Measurements from ENCODE around the gene PCED1B. TPM values are rescaled to one million over a fixed set of nuclear protein-coding genes. Genes with fewer than 3 reads are reported as not detected.

Gene PCED1B
- total RNA-seq, 1 experiment from 2014 or later: 6.6 TPM

- H3K36me3 Mint-ChIP-seq: no peaks in the 10 kb centered on the region
- CTCF ChIA-PET: no interaction called here
- no peak overlapping the region for H3K27ac Mint-ChIP-seq
- POLR2A ChIA-PET: no interaction called here
- H3K9me3 Mint-ChIP-seq: 0 out of 2 replicates have a peak, but pooled peaks cover 7% of the 10 kb centered on the region
- TF ChIP-seq, protein P1, sequence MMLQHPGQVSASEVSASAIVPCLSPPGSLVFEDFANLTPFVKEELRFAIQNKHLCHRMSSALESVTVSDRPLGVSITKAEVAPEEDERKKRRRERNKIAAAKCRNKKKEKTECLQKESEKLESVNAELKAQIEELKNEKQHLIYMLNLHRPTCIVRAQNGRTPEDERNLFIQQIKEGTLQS (CRISPR knock-in tag; conservative IDR thresholded peaks at IDR 0.05): no peak
- TF ChIP-seq, protein P2, sequence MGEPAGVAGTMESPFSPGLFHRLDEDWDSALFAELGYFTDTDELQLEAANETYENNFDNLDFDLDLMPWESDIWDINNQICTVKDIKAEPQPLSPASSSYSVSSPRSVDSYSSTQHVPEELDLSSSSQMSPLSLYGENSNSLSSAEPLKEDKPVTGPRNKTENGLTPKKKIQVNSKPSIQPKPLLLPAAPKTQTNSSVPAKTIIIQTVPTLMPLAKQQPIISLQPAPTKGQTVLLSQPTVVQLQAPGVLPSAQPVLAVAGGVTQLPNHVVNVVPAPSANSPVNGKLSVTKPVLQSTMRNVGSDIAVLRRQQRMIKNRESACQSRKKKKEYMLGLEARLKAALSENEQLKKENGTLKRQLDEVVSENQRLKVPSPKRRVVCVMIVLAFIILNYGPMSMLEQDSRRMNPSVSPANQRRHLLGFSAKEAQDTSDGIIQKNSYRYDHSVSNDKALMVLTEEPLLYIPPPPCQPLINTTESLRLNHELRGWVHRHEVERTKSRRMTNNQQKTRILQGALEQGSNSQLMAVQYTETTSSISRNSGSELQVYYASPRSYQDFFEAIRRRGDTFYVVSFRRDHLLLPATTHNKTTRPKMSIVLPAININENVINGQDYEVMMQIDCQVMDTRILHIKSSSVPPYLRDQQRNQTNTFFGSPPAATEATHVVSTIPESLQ (CRISPR knock-in tag; IDR thresholded peaks at IDR 0.05): no peak
- no peak for TF ChIP-seq ERG (CRISPR knock-in tag; IDR thresholded peaks at IDR 0.05)
- DNase-seq (ENCODE audit: low spot score) (no peak), ATAC-seq (no peak)
- H3K27me3 Mint-ChIP-seq (ENCODE audit: low read depth): no peaks in the 10 kb centered on the region
- H3K4me1 Mint-ChIP-seq: peaks cover 5% of the 10 kb centered on the region; the same call in 1 of the 2 replicates
- H3K4me3 Mint-ChIP-seq: no peak overlapping the region
These were observed 189.4 kb downstream of the PCED1B start for GRCh38 chr12:47268501-47269454.

GRCh38 chr12:47269916-47270315 lies 190.5 kb downstream of the PCED1B start:
- Mint-ChIP-seq H3K4me1 (peaks cover 5% of the 10 kb centered on the region; the same call in 1 of the 2 replicates), H3K27me3 (ENCODE audit: low read depth) (no peaks in the 10 kb centered on the region), H3K9me3 (0 out of 2 replicates have a peak, but pooled peaks cover 7% of the 10 kb centered on the region), H3K36me3 (no peaks in the 10 kb centered on the region), H3K27ac (no peak overlapping the region), H3K4me3 (no peak overlapping the region)
- TF ChIP-seq ZNF121 (CRISPR knock-in tag; IDR thresholded peaks at IDR 0.05) (no peak), JUN (CRISPR knock-in tag; IDR thresholded peaks at IDR 0.05) (no peak), ATF1 (CRISPR knock-in tag; IDR thresholded peaks at IDR 0.05) (no peak), ZNF263 (CRISPR knock-in tag; IDR thresholded peaks at IDR 0.05; ENCODE audit: low read depth) (no peak), ZNF232 (CRISPR knock-in tag; IDR thresholded peaks at IDR 0.05) (no peak), SMAD4 (CRISPR knock-in tag; IDR thresholded peaks at IDR 0.05) (no peak), TCF7 (CRISPR knock-in tag; IDR thresholded peaks at IDR 0.05; ENCODE audit: low read depth) (no peak), ZNF671 (CRISPR knock-in tag; IDR thresholded peaks at IDR 0.05) (no peak), ELF4 (CRISPR knock-in tag; IDR thresholded peaks at IDR 0.05; ENCODE audit: low read depth) (no peak), USF2 (CRISPR knock-in tag; IDR thresholded peaks at IDR 0.05) (no peak), GRHL2 (CRISPR knock-in tag; IDR thresholded peaks at IDR 0.05; ENCODE audit: insufficient replicate concordance, severe bottlenecking) (no peak), FOXK1 (CRISPR knock-in tag; IDR thresholded peaks at IDR 0.05) (no peak), ZNF423 (CRISPR knock-in tag; IDR thresholded peaks at IDR 0.05) (no peak), NFYB (CRISPR knock-in tag; conservative IDR thresholded peaks at IDR 0.05; ENCODE audit: low read depth) (no peak), NFE2L1 (CRISPR knock-in tag; IDR thresholded peaks at IDR 0.05) (no peak)
- TF ChIP-seq, protein P3, sequence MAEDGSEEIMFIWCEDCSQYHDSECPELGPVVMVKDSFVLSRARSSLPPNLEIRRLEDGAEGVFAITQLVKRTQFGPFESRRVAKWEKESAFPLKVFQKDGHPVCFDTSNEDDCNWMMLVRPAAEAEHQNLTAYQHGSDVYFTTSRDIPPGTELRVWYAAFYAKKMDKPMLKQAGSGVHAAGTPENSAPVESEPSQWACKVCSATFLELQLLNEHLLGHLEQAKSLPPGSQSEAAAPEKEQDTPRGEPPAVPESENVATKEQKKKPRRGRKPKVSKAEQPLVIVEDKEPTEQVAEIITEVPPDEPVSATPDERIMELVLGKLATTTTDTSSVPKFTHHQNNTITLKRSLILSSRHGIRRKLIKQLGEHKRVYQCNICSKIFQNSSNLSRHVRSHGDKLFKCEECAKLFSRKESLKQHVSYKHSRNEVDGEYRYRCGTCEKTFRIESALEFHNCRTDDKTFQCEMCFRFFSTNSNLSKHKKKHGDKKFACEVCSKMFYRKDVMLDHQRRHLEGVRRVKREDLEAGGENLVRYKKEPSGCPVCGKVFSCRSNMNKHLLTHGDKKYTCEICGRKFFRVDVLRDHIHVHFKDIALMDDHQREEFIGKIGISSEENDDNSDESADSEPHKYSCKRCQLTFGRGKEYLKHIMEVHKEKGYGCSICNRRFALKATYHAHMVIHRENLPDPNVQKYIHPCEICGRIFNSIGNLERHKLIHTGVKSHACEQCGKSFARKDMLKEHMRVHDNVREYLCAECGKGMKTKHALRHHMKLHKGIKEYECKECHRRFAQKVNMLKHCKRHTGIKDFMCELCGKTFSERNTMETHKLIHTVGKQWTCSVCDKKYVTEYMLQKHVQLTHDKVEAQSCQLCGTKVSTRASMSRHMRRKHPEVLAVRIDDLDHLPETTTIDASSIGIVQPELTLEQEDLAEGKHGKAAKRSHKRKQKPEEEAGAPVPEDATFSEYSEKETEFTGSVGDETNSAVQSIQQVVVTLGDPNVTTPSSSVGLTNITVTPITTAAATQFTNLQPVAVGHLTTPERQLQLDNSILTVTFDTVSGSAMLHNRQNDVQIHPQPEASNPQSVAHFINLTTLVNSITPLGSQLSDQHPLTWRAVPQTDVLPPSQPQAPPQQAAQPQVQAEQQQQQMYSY (CRISPR knock-in tag; IDR thresholded peaks at IDR 0.05): no peak
- TF ChIP-seq, protein P4, sequence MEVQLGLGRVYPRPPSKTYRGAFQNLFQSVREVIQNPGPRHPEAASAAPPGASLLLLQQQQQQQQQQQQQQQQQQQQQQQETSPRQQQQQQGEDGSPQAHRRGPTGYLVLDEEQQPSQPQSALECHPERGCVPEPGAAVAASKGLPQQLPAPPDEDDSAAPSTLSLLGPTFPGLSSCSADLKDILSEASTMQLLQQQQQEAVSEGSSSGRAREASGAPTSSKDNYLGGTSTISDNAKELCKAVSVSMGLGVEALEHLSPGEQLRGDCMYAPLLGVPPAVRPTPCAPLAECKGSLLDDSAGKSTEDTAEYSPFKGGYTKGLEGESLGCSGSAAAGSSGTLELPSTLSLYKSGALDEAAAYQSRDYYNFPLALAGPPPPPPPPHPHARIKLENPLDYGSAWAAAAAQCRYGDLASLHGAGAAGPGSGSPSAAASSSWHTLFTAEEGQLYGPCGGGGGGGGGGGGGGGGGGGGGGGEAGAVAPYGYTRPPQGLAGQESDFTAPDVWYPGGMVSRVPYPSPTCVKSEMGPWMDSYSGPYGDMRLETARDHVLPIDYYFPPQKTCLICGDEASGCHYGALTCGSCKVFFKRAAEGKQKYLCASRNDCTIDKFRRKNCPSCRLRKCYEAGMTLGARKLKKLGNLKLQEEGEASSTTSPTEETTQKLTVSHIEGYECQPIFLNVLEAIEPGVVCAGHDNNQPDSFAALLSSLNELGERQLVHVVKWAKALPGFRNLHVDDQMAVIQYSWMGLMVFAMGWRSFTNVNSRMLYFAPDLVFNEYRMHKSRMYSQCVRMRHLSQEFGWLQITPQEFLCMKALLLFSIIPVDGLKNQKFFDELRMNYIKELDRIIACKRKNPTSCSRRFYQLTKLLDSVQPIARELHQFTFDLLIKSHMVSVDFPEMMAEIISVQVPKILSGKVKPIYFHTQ (CRISPR knock-in tag; IDR thresholded peaks at IDR 0.05): no peak
- TF ChIP-seq, protein P5, sequence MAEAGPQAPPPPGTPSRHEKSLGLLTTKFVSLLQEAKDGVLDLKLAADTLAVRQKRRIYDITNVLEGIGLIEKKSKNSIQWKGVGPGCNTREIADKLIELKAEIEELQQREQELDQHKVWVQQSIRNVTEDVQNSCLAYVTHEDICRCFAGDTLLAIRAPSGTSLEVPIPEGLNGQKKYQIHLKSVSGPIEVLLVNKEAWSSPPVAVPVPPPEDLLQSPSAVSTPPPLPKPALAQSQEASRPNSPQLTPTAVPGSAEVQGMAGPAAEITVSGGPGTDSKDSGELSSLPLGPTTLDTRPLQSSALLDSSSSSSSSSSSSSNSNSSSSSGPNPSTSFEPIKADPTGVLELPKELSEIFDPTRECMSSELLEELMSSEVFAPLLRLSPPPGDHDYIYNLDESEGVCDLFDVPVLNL (CRISPR knock-in tag; IDR thresholded peaks at IDR 0.05; ENCODE audit: borderline replicate concordance, low read depth): no peak
- ChIA-PET CTCF (no interaction called here), POLR2A (no interaction called here)
- DNase-seq (ENCODE audit: low spot score) (no peak), ATAC-seq (no peak)

Data from WTC11 (cell line).